HepG2 (cell line): ENCODE results near the gene ZFP36L2. TPM values are rescaled to one million over a fixed set of nuclear protein-coding genes. Genes with fewer than 3 reads are reported as not detected.
A peak's percentile ranks its signal among the peaks of the same experiment; 100 is the strongest.

ENCODE experiments used
- AGO2 ChIP-seq: fragments of 200-400 bp; formaldehyde crosslinking; optimal IDR thresholded peaks from 2 replicates; pipeline ENCODE3; 2017; ENCODE audit warnings: mild to moderate bottlenecking, low read depth, low read length, moderate library complexity
- ARID2 ChIP-seq: sonication (generic); formaldehyde crosslinking; IDR thresholded peaks from 2 replicates; pipeline ENCODE4 v1.8.1; 2022; ENCODE audit warnings: mild to moderate bottlenecking, missing genetic modification reagents, borderline replicate concordance
- FLYWCH1 ChIP-seq: sonication (generic); formaldehyde crosslinking; IDR thresholded peaks from 2 replicates; pipeline ENCODE4 v1.8.1; 2023; ENCODE audit warnings: mild to moderate bottlenecking, missing genetic modification reagents
- FOXA1 ChIP-seq, 2 experiments: fragments of 450-650 bp in 1 of 2; sonication (generic) in 1 of 2; formaldehyde crosslinking in 1 of 2; IDR thresholded peaks; 2 replicates each; pipeline versions ENCODE4 v1.4.0 to v1.6.1; 2016 to 2020; ENCODE audit warnings: missing genetic modification reagents in 1 of 2
- HNF1A ChIP-seq, 2 experiments: sonication (generic) in 1 of 2; formaldehyde crosslinking in 1 of 2; IDR thresholded peaks; 2 replicates each; pipeline versions ENCODE4 v1.4.0 to v1.6.1; 2016 to 2020; ENCODE audit warnings: borderline replicate concordance in 1 of 2, low read depth in 1 of 2, mild to moderate bottlenecking in 1 of 2, missing genetic modification reagents in 1 of 2
- HOXA3 ChIP-seq: sonication (generic); formaldehyde crosslinking; IDR thresholded peaks from 2 replicates; pipeline ENCODE4 v1.5.0; 2020; ENCODE audit warnings: missing genetic modification reagents
- LCORL ChIP-seq, 2 experiments: fragments of 450-650 bp in 1 of 2; sonication (generic) in 1 of 2; formaldehyde crosslinking in 1 of 2; IDR thresholded peaks; 2 replicates each; pipeline versions ENCODE4 v1.5.0 to v1.6.1; 2017 to 2020; ENCODE audit warnings: antibody characterized with exemption in 1 of 2, missing genetic modification reagents in 1 of 2
- MED1 ChIP-seq: sonication (generic); formaldehyde crosslinking; IDR thresholded peaks from 2 replicates; pipeline ENCODE4 v1.4.0; 2020; ENCODE audit warnings: missing genetic modification reagents
- NFRKB ChIP-seq: fragments of 450-650 bp; IDR thresholded peaks from 2 replicates; pipeline ENCODE4 v1.6.1; 2017
- NKX3-1 ChIP-seq: sonication (generic); formaldehyde crosslinking; IDR thresholded peaks from 2 replicates; pipeline ENCODE4 v1.5.0; 2020; ENCODE audit warnings: missing genetic modification reagents
- PLRG1 ChIP-seq: fragments of 450-650 bp; conservative IDR thresholded peaks from 2 replicates; pipeline ENCODE4 v1.6.1; 2016
- PREB ChIP-seq: sonication (generic); formaldehyde crosslinking; IDR thresholded peaks from 2 replicates; pipeline ENCODE4 v1.4.0; 2020; ENCODE audit warnings: missing genetic modification reagents
- RORA ChIP-seq: sonication (generic); formaldehyde crosslinking; IDR thresholded peaks from 2 replicates; pipeline ENCODE4 v1.5.0; 2020; ENCODE audit warnings: mild to moderate bottlenecking, missing genetic modification reagents, moderate library complexity
- SNRNP70 ChIP-seq: fragments of 200-400 bp; formaldehyde crosslinking; IDR thresholded peaks from 2 replicates; pipeline ENCODE4 v1.6.1; 2017; ENCODE audit warnings: mild to moderate bottlenecking, low read depth, low read length, moderate library complexity
- SRSF1 ChIP-seq: fragments of 200-400 bp; formaldehyde crosslinking; optimal IDR thresholded peaks from 2 replicates; pipeline ENCODE3; 2017; ENCODE audit warnings: mild to moderate bottlenecking, low read depth, low read length, moderate library complexity
- SUZ12 ChIP-seq: fragments of 150-350 bp; IDR thresholded peaks from 2 replicates; pipeline ENCODE4 v1.6.1; 2014; ENCODE audit warnings: low read depth, low read length
- TEAD2 ChIP-seq: sonication (generic); formaldehyde crosslinking; IDR thresholded peaks from 2 replicates; pipeline ENCODE4 v1.9.0; 2021; ENCODE audit warnings: missing genetic modification reagents
- TRIM22 ChIP-seq: fragments of 450-650 bp; IDR thresholded peaks from 2 replicates; pipeline ENCODE4 v1.6.1; 2017
- ZMYM4 ChIP-seq: sonication (generic); formaldehyde crosslinking; IDR thresholded peaks from 2 replicates; pipeline ENCODE4 v1.8.1; 2023; ENCODE audit warnings: mild to moderate bottlenecking, missing genetic modification reagents
- ZNF510 ChIP-seq: sonication (generic); formaldehyde crosslinking; IDR thresholded peaks from 2 replicates; pipeline ENCODE4 v1.4.0; 2020; ENCODE audit warnings: low read depth, mild to moderate bottlenecking, missing genetic modification reagents
- ZNF567 ChIP-seq: sonication (generic); formaldehyde crosslinking; IDR thresholded peaks from 2 replicates; pipeline ENCODE4 v1.8.1; 2023; ENCODE audit warnings: mild to moderate bottlenecking, missing genetic modification reagents, borderline replicate concordance
- polyA plus RNA-seq, 8 experiments: library from polyadenylated mRNA; depleted of rRNA in 3 of 8; stranded (reverse) in 7 of 8; unstranded in 1 of 8; fragments of >200 nt; fragmentation: Illumina TruSeq in 4 of 8; extraction: Trizol in 4 of 8; gene quantifications; 2 replicates each; pipeline versions ENCODE4 v1.2.1 to v1.2.3, GENCODE V29; 2011 to 2016; ENCODE audit warnings: low read depth in 4 of 8, missing spikeins in 1 of 8, mixed read lengths in 1 of 8; ENCODE audit not compliant: insufficient read depth in 1 of 8
- total RNA-seq, 5 experiments: library from RNA; depleted of rRNA; stranded (reverse); fragments of >200 nt; fragmentation: Illumina TruSeq; extraction: Trizol; gene quantifications; 2 replicates each; pipeline ENCODE4 v1.2.3, GENCODE V29; 2016; ENCODE audit warnings: low read depth in 1 of 5
- TF ChIP-seq, protein P1 (sequence below): IDR thresholded peaks from 2 replicates; pipeline ENCODE4 v1.6.1; 2016

Gene ZFP36L2
- total and polyA plus RNA-seq, 2 of the 13 experiments (the other 11 are each of a cell fraction or from before 2014, with no cell fraction given): 11.2 to 21.8 TPM

GRCh38 chr2:43219383-43220228, 6.8 kb downstream of the ZFP36L2 start (continued):
- TF ChIP-seq TRIM22: no peak
- no peak for TF ChIP-seq NFRKB
- no peak for TF ChIP-seq PLRG1
- TF ChIP-seq ARID2: peak; percentile 92
- peak; percentile 30; the same call in 1 of the 2 replicates for TF ChIP-seq ZNF567 (CRISPR knock-in tag)
- TF ChIP-seq SNRNP70: no peak
- TF ChIP-seq ZMYM4 (CRISPR knock-in tag): peak; percentile 82
- no peak for TF ChIP-seq TEAD2 (CRISPR knock-in tag)
- peak; percentile 77; the same call in 1 of the 2 replicates for TF ChIP-seq HOXA3
- no peak for TF ChIP-seq PREB (CRISPR knock-in tag)
- TF ChIP-seq ZNF510 (CRISPR knock-in tag): 0 out of 2 replicates have a peak, but pooled peaks have one; percentile 29
- TF ChIP-seq FLYWCH1 (CRISPR knock-in tag): no peak
- TF ChIP-seq NKX3-1 (CRISPR knock-in tag): peak; percentile 76; the same call in 1 of the 2 replicates
- TF ChIP-seq HNF1A (IDR thresholded peaks at IDR 0.05; ENCODE audit: low read depth): no peak
- TF ChIP-seq HNF1A (CRISPR knock-in tag; IDR thresholded peaks at IDR 0.05; ENCODE audit: borderline replicate concordance): 0 out of 2 replicates have a peak, but pooled peaks have one; percentile 44
- no peak for TF ChIP-seq RORA (CRISPR knock-in tag)
- peak; percentile 88 for TF ChIP-seq SRSF1
- TF ChIP-seq MED1: peak; percentile 75; the same call in 1 of the 2 replicates
- no peak for TF ChIP-seq AGO2
- TF ChIP-seq, protein P1, sequence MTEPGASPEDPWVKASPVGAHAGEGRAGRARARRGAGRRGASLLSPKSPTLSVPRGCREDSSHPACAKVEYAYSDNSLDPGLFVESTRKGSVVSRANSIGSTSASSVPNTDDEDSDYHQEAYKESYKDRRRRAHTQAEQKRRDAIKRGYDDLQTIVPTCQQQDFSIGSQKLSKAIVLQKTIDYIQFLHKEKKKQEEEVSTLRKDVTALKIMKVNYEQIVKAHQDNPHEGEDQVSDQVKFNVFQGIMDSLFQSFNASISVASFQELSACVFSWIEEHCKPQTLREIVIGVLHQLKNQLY (CRISPR knock-in tag): 0 out of 2 replicates have a peak, but pooled peaks have one; percentile 12
- no peak for TF ChIP-seq SUZ12
- TF ChIP-seq FOXA1 (IDR thresholded peaks at IDR 0.05): no peak
- peak; percentile 33; the same call in 1 of the 2 replicates for TF ChIP-seq FOXA1 (CRISPR knock-in tag; IDR thresholded peaks at IDR 0.05)
- no peak for TF ChIP-seq LCORL (IDR thresholded peaks at IDR 0.05)
- TF ChIP-seq LCORL (CRISPR knock-in tag; IDR thresholded peaks at IDR 0.05): peak; percentile 59; the same call in 1 of the 2 replicates
